GM19025 (cell line): ENCODE results near the gene FBXL16.
"Not testable (repeated sequence)": the region's sequence is repeated elsewhere in the genome, so short reads cannot be mapped to it uniquely, and the experiment has no call there.

Source experiments
- ATAC-seq: cut with Tn5 transposase; IDR thresholded peaks from one replicate; pipeline ENCODE4 v1.9.1; 2021; ENCODE audit warnings: mild to moderate bottlenecking, low read depth, moderate library complexity; ENCODE audit not compliant: unreplicated experiment

The FBXL16 gene

DNA sequence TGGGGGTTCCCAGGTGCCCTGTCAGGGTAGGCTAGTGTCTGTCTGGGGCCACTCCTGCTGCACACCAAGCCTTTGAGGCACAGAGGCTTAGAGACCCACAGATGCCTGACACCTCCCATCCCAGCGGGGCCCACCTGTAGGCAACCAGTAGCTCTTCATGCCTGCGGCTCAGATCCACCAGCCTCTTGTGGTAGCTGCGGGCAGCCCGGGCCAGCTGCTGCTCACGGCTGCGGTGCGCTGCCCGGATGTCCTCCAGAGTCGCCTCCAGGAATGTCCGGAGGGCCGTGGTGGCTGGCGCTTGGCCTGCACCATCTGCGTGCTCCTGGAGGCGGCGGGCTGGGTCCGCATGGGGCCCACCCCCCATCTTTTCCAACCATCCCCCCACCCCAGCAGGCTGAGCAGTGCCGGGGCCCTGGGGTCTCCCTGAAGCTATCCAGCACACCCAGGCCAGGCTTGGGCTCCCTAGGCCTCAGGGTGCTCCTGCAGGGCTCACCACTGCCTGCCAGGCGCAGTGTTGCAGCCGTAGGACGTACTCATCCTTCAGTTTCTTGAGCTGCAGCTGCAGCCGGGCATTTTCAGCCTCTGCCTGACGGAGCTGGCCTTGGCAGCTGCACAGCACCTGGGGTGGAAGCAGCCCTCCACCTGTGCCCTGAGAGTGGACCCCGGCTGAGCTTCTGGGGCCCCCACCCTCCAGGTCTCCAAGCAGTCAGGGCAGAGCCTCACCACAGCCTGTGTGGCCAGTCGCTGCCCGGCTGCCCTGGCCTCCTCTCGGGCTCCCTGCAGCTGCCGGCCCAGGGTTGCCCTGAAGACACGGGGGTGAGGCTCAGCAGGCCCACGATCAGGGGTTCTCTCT lies 18.8 kb upstream of the FBXL16 start:
- no peak for ATAC-seq

DNA sequence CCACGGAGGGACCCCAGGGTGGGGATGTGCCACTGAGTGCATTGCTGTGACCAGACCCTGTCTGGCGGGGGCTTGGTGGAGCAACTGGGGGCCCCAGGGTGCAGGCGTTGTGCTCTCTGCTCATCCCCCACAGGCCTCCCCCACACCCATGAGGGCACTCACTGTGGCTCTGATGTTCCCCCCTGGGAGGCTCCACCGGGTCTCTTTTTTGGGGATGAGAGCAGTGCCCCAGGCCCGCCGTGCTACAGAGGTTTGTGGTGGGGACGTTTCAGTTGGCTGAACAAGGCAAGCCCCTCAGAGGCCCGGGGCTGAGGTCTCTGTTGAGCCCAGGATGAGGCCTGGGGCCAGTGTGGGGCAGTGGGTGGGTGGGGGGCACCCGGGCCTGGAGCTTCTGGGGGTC lies 18.1 kb upstream of the FBXL16 start:
- ATAC-seq, result no peak

DNA sequence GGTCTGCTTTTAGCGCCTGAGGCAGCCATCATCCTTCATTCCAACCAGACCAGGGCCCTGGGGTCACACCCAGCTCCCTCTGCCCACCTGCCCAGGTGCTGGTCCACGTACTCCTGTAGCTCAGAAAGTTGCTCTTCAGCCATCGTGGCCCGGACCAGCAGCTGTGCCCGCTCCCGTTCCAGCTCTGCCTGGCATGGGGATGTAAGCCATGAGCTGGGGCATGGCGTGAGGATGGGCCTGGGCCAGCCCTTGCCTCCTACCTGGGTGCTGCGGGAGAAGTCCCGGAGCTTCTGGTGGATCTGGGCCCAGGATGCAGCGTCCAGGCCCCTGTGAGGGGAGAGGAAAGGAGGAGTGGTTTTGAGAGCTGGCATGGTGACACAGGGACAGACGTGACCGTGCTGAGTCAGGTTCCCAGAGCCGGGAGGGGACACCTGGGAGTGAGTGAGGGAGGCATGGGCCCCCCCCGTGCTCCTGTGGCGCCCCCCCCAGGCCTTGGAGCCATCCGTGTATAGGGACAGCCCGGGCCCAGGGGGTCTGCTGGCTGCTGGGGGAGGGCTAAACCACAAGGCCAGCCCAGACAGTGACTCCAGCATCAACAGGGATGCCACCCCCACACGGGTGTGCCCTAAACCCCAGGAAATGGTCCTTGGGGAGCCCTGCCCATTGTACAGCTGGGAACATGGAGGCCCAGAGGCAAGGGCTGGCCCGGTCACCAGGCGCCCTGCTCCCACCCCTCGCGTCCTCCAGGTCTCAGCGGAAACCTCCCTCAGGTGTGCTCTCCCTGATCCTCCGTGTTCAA lies 17.4 kb upstream of the FBXL16 start:
- no peak for ATAC-seq

DNA sequence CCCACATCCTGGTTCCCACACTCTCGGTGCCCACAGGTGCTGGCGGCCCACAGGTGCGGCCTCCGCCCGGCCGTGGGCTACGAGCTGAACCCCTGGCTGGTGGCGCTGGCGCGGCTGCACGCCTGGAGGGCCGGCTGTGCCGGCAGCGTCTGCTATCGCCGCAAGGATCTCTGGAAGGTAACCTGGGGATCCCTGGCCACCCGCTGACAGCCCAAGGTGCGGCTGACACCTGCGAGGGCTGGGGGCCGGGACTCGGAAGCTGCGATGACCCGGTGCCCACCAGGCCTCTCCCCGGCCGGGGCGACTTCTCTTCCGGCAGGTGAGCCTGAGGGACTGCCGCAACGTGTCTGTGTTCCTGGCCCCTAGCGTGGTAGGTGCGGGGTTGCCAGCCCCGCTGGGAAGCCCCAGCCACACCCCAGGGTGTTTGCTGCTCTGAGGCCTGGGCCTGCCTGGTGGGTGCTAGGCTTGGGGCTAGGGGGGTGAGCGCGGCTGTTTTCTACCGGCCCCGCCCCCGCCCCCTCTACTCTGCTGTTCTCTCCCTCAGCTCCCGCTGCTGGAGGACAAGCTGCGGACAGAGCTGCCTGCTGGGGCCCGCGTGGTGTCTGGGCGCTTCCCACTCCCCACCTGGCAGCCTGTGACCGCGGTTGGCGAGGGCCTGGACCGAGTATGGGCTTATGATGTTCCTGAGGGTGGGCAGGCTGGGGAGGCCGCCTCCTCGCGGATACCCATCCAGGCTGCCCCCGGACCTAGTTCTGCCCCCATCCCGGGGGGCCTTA lies 16.4 kb upstream of the FBXL16 start:
- ATAC-seq, result no peak

DNA sequence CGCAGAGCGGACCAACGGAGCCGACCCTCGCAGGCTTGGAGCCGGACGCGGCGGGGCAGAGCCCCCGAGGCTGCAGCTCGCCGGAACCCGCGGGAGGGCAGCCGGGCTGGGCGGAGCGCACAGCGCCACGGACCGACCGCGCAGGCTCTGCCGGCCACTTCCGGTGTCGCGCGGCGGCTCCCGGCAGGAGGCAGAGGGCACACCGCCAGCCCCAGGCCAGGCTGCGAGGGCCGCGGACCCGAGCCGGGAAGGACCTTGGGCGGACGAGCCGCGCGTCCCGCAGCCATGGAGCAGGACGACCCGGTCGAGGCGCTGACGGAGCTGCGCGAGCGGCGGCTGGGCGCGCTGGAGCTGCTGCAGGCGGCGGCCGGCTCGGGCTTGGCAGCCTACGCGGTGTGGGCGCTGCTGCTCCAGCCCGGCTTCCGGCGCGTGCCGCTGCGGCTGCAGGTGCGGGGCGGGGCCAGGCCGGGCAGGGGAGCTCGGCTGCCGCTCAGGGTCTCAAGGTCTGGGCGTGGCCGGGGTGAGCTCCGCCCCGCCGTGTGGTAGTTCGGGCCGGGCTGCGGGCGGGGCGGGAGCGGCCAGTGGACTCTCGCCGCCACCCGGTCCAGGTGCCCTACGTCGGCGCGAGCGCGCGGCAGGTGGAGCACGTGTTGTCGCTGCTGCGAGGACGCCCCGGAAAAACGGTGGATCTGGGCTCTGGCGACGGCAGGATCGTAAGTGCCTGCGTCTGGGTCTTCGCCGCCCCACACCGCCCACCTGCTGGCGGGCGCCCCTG lies 15.6 kb upstream of the FBXL16 start, which contains the start of gene ANTKMT:
Gene ANTKMT, plus strand, starts transcription at position 157 of the 775 bp plus-strand sequence. Its CDS starts 129 bp downstream, at position 286.
- peak; percentile 71 for ATAC-seq

DNA sequence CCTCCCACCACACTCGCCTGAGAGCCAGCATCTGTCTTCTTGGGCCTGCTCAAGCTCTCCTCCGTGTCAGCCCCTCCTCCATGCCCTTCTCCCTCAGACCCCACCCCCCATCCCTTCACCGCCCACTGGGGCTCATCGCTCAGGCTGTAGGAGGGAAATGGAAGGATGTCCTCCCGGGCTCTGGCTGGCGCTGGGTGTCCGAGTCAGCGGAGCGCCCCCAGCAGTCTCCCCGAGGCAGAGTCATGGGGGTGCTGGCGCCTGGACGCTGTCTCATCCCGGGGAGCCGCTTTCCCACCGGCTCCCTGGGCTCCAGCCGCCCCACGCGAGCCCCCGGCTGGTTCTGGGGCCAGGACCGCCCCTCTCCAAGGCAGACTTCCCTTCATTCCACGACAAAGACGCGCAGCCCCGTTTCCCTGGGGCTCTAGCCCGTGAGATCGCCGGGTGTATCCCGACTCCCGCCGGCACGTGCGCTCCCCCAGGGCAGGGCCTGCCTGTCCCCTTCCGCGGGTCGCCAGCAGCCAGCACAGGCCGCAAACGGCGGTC lies 14.9 kb upstream of the FBXL16 start:
- ATAC-seq, result peak; percentile 6

DNA sequence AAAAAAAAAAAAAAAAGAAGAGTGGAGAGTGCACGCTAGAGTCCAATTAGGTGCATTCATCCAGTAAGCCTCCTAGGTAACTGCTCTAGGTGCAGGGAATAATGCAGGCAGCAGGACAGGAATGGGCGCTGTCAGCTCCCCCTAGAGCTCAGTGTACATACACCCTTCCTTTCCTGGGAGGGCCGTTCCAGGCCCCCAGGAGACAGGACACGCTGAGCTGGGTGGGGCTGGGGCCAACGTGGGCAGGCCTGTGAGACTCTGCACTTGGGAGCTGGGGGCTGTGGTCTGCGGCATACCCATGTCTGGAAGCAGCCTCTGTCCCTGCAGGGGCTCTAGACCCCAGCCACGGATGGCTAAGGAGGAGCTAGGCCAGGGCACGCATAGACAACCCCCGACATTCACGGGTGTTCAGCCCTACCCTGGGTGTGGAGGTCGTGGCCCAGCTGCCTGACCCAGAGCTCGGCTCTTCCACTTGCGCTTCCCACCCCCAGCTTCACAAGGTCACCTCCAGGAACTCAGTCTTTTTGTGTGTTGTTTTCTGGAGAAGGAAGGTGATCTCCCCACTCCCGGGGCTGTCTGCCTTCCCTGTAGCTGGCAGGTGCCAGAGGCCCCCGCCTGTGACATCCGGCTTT lies 14.3 kb upstream of the FBXL16 start:
- ATAC-seq, result no peak

DNA sequence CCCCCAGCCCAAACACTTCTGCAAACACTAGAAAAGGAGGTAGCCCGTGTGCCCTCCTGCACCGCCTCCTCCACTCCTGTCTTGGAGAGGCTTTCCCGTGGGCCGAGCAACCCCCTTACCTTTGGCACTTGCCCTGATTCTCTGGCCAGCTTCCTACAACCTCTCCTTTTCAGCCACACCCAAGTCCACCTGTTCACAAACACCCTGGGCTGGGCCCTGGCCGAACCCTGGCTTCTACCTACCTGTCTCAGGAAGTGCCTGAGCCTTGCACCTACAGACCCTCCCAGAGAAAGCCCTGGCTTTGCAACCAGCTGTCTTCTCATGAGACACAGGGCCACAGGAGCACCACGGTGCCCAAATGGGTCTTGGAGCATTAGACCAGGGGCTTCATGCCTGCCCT lies 13.3 kb upstream of the FBXL16 start:
- no peak for ATAC-seq

DNA sequence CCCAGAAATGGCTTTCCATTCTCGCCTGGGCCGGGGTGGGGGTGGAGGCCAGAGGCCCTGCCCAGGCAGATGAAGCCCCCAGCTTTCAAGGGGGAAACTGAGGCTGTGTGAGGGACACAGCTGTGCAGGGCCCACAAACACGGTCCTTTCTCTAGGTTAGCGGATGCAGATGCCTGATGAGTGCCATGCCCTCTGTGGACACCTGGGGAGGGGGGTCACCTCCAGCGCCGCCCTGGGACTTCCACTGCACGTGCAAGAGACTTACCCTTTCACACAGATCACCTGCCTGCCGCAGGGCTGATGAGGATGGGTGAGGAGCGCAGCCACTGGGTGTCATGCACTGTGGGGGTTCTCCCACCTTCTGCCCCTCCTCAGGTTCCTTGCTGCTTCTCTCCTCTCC lies 12.8 kb upstream of the FBXL16 start:
- ATAC-seq, result no peak

DNA sequence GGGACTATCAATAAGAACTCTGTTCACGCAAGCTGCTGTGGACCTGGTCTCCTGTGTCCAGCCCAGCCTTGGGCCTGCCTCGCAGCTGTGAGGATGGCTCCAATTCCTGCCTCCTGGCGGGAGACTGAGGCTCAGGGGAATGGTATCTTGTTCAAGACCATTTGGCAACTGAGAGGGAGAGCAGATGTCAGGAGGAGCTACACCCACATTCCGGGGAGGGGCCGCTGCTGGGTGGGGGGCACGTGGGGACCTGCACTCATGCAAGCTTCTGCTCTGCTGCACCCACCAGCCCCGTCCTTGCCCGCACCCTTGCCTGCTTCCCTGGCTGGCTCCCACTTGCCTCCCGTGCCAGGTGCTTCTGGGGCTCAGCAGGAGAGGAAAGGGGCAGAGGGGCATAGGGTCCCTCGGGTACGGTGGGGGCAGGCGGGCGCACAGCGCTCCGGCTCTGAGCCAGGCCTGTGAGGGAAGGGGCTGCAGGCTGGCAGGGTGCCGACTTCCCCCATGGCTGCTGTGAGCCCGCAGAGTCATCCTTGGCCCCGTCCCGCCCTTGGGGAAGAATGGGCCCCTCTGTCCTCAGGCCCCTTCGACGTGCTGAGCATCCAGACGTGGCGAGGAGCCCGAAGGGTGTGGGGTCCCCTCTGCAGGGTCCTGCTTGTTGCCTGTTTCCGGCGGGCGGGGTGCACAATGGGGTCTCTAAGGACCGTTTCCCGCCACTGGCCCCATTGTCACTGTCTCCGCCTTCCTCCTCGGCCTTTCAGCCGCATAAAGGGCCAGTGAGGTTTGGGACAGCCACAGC lies 12.0 kb upstream of the FBXL16 start:
- no peak for ATAC-seq

DNA sequence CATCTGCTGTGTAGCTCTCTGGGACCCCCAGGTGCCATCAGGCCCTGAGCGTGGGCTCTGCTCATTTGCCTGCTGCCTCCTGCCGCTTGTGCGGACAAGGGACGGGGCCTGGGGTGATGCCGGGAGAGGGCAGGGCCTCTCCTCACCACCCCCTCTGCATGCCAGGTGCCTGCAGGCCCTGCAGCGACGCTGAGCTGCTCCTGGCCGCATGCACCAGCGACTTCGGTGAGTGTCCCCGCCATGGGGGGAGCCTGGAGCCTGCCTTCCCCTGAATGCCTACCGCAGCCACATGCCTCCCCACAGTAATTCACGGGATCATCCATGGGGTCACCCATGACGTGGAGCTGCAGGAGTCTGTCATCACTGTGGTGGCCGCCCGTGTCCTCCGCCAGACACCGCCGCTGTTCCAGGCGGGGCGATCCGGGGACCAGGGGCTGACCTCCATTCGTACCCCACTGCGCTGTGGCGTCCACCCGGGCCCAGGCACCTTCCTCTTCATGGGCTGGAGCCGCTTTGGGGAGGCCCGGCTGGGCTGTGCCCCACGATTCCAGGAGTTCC lies 11.2 kb upstream of the FBXL16 start:
- no peak for ATAC-seq

DNA sequence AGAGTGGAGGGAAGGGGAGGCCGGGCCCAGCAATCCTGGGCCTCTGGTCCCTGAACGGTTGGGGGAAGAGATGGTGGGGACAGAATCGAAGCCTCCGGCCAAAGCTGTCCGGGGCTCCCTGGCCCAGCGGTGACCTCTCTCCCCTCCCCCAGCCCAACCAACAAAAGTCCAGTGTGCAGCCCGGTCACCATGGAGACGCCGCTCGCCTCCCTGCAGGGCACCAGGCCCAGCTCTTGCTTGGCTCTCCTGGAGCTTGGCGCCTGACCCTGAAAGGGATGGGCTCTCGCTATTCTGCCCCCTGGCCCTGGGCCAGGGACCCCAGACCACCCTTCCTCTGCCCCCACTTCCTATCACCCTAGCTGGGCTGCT lies 10.6 kb upstream of the FBXL16 start:
- ATAC-seq, result no peak

DNA sequence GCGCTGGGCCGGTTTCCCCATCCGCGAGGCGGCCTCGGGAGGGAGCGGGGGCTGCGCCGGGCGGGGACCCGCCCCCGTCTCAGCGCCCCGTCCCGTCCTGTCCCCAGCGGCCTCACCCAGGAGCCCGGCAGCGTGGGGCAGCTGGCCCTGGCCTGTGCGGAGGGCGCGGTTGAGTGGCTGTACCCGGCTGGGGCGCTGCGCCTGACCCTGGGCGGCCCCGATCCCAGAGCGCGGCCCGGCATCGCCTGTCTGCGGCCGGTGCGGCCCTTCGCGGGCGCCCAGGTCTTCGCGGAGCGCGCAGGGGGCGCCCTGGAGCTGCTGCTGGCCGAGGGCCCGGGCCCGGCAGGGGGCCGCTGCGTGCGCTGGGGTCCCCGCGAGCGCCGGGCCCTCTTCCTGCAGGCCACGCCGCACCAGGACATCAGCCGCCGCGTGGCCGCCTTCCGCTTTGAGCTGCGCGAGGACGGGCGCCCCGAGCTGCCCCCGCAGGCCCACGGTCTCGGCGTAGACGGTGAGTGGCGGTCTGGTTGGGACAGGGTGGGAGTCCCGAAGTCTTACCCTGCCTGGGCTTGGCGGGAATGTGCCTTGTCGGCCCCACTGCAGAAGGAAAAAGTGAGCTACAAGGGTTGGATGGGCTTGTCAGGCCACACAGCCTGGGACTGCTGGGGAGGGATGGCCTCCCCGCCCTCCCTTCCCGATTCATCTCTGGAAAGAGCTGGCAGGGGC lies 10.0 kb upstream of the FBXL16 start:
- peak; percentile 8 for ATAC-seq

DNA sequence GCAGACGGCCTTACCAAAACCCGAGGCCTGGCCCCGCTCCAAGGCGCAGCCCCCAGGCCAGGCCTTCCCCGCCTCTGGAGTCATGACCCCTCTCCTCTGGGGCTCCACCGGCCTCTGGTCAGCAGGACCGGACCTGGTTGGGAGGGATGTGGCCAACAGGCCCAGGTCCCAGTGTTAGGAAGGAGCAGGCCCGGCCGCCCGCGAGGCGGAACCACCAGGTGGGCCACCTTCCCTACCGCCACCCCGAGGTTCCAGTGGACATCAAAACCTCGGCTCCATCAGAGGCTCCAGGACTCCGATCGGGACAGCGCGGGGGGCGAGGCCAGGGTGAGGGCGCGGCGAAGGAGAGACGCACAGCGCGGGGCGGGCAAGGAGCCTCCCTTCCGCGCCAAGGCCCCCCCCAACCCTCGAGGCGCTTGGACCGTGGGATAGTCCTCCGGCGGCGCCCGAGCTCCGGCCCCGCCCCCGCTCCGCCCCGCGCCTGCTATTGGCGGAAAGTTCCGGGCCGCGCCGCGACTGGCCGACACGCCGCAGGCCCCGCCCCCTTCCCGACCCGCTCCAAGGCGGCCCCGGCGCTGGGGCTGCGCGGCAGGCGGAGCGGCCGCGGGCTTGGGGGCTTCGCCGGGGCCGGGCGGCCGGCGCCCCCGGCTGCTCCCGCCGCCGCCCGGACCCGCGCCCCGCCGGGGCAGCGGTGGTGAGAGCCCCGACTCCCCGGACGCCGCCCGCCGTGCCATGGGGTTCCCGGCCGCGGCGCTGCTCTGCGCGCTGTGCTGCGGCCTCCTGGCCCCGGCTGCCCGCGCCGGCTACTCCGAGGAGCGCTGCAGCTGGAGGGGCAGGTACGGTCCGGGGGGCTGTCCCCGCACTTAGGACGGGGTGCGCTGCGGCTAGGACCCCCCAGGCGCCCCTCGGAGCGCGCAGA lies 9.2 kb upstream of the FBXL16 start, which contains the start of gene METRN:
Gene METRN, plus strand, starts transcription at position 561 of the 919 bp plus-strand sequence. Its CDS starts 172 bp downstream, at position 733.
- ATAC-seq, result peak; percentile 84

DNA sequence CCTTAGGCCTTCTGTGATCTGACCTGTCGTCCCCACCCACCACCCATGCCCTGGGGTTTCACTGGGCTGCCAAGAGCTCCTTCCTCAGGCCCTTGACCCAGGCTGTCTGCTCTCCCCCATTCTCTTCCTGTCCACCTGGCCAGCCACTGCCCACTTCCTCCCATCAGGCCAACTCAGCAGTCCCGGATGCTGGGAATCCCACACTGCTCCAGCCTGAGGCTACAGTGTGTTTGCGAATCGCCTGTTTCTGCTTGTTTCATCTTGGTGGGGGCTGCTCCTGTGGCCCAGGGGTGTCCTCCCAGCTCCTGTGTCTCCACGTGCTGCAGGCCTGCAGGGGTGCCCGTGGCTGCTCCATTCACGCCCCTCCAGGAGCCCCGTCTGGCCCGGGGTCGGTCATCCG lies 8.5 kb upstream of the FBXL16 start:
- ATAC-seq, result no peak

DNA sequence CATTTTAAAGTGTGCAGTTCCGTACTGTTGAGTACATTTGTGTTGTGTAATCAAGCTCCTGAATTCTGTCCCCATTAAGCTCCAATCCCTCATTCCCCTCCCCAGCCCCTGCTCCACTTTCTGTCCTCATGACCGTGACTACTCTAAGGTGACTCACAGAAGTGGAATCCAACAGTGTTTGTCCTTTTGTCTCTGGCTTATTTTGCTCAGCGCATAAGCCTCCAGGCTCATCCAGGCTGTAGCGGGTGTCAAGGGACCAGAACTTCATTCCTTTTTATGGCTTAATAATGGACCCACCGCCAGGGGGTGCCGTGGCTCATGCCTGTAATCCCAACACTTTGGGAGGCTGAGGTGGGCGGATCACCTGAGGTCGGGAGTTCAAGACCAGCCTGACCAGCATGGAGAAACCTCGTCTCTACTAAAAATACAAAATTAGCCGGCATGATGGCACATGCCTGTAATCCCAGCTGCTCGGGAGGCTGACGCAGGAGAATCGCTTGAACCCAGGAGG lies 7.2 kb upstream of the FBXL16 start:
- ATAC-seq, result not testable (repeated sequence)
